Esophagus squamous epithelium (tissue), 4 donors: ENCODE results near the gene NIPBL.

Source experiments
- POLR2A ChIP-seq, 4 donors: fragments of 450-650 bp; IDR thresholded peaks; one replicate each; pipeline ENCODE4 v1.6.1; 2017; ENCODE audit warnings: antibody characterized with exemption in 4 of 4, mild to moderate bottlenecking in 4 of 4, moderate library complexity in 3 of 4
- TF ChIP-seq, protein P1 (sequence below), 6 experiments: fragments of 450-650 bp in 4 of 6; fragments of 200-600 bp in 2 of 6; sonication (generic) in 2 of 6; IDR thresholded peaks; one replicate each; pipeline ENCODE4 v1.5.1; 2016 to 2019; ENCODE audit warnings: antibody characterized with exemption in 6 of 6, mild to moderate bottlenecking in 4 of 6, moderate library complexity in 4 of 6

DNA sequence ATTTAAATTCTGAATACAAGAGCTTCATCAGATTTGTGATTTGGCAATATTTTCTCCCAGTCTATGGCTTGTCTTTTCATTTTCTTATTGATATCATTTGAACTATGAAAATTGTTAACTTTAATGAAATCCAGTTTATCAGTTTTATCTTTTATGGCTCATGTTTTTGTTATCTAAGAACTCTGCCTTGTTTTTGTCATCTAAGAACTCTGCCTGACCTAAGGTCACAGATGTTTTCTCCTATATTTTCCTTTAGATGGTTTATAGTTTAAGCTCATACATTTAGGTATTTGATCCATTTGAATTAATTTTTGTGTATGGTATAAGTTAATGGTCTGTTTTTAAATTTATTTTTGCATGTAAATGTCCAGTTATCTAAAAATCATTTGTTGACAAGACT lies 52.9 kb downstream of the NIPBL start:
- TF ChIP-seq, protein P1, sequence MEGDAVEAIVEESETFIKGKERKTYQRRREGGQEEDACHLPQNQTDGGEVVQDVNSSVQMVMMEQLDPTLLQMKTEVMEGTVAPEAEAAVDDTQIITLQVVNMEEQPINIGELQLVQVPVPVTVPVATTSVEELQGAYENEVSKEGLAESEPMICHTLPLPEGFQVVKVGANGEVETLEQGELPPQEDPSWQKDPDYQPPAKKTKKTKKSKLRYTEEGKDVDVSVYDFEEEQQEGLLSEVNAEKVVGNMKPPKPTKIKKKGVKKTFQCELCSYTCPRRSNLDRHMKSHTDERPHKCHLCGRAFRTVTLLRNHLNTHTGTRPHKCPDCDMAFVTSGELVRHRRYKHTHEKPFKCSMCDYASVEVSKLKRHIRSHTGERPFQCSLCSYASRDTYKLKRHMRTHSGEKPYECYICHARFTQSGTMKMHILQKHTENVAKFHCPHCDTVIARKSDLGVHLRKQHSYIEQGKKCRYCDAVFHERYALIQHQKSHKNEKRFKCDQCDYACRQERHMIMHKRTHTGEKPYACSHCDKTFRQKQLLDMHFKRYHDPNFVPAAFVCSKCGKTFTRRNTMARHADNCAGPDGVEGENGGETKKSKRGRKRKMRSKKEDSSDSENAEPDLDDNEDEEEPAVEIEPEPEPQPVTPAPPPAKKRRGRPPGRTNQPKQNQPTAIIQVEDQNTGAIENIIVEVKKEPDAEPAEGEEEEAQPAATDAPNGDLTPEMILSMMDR (IDR thresholded peaks at IDR 0.05): no peak
- TF ChIP-seq POLR2A (IDR thresholded peaks at IDR 0.05): no peak
